HG03039 (cell line): ENCODE measurements around the gene EMILIN2.

Experiments used
- ATAC-seq: cut with Tn5 transposase; IDR thresholded peaks from one replicate; pipeline ENCODE4 v1.9.1; 2021; ENCODE audit warnings: mild to moderate bottlenecking, moderate library complexity; ENCODE audit not compliant: unreplicated experiment

EMILIN2 gene

GRCh38 chr18:2872095-2872494 lies 25.3 kb downstream of the EMILIN2 start:
- no peak for ATAC-seq

GRCh38 chr18:2874765-2875164 lies 28.0 kb downstream of the EMILIN2 start:
- no peak for ATAC-seq

- no peak for ATAC-seq
These were observed 32.0 kb downstream of the EMILIN2 start for GRCh38 chr18:2878656-2879330.

GRCh38 chr18:2879889-2880288 lies 33.1 kb downstream of the EMILIN2 start:
- no peak for ATAC-seq

- ATAC-seq: no peak
These were observed 33.7 kb downstream of the EMILIN2 start for GRCh38 chr18:2880473-2880872.

GRCh38 chr18:2881088-2881839 lies 34.5 kb downstream of the EMILIN2 start:
- ATAC-seq: no peak

GRCh38 chr18:2881840-2882195 lies 35.0 kb downstream of the EMILIN2 start:
- no peak for ATAC-seq

GRCh38 chr18:2882201-2882600 lies 35.4 kb downstream of the EMILIN2 start:
- ATAC-seq: no peak

- ATAC-seq: no peak
These were observed 36.4 kb downstream of the EMILIN2 start for GRCh38 chr18:2883076-2883735.

- no peak for ATAC-seq
These were observed 38.0 kb downstream of the EMILIN2 start for GRCh38 chr18:2884706-2885285.

- ATAC-seq: no peak
These were observed 40.7 kb downstream of the EMILIN2 start for GRCh38 chr18:2887470-2887869.

GRCh38 chr18:2889761-2890192 lies 43.0 kb downstream of the EMILIN2 start:
- no peak for ATAC-seq

GRCh38 chr18:2890606-2891005 lies 43.8 kb downstream of the EMILIN2 start:
- ATAC-seq: no peak

GRCh38 chr18:2891526-2892431 lies 45.0 kb downstream of the EMILIN2 start:
- ATAC-seq: no peak

GRCh38 chr18:2893056-2893455 lies 46.2 kb downstream of the EMILIN2 start:
- ATAC-seq: no peak

- ATAC-seq: no peak
These were observed 46.9 kb downstream of the EMILIN2 start for GRCh38 chr18:2893676-2894075.

GRCh38 chr18:2894131-2894840 lies 47.5 kb downstream of the EMILIN2 start:
- ATAC-seq: no peak

GRCh38 chr18:2894841-2895370 lies 48.1 kb downstream of the EMILIN2 start:
- no peak for ATAC-seq

GRCh38 chr18:2895391-2895790 lies 48.6 kb downstream of the EMILIN2 start:
- ATAC-seq: no peak

GRCh38 chr18:2896990-2897389 lies 50.2 kb downstream of the EMILIN2 start:
- ATAC-seq: no peak
